Vagina (tissue), 2 donors: ENCODE measurements around the gene RASAL2. TPM values are rescaled to one million over a fixed set of nuclear protein-coding genes. Genes with fewer than 3 reads are reported as not detected.

Experiments used
- DNase-seq, 2 donors: peaks; one replicate each; pipeline ENCODE4 v3.0.0-alpha.2; 2017; ENCODE audit errors: extremely low spot score in 2 of 2
- H3K27ac ChIP-seq: fragments of 200-600 bp; sonication (generic); one replicate; pipeline ENCODE4 v1.5.1; 2019
- H3K27me3 ChIP-seq: fragments of 200-600 bp; sonication (generic); one replicate; pipeline ENCODE4 v1.5.1; 2019
- H3K36me3 ChIP-seq, 2 donors: fragments of 200-600 bp; sonication (generic); one replicate each; pipeline ENCODE4 v1.5.1; 2017 to 2019
- H3K4me1 ChIP-seq: fragments of 200-600 bp; sonication (generic); one replicate; pipeline ENCODE4 v1.5.1; 2019
- H3K4me3 ChIP-seq, 2 donors: fragments of 200-600 bp; sonication (generic); 1 replicate in 1 of 2; 2 replicates in 1 of 2; pipeline ENCODE4 v1.5.1; 2016 to 2019
- H3K9me3 ChIP-seq: fragments of 200-600 bp; sonication (generic); one replicate; pipeline ENCODE4 v1.5.1; 2019
- POLR2A ChIP-seq, 2 donors: fragments of 450-650 bp; IDR thresholded peaks; one replicate each; pipeline ENCODE4 v1.6.1; 2017; ENCODE audit warnings: antibody characterized with exemption in 2 of 2, mild to moderate bottlenecking in 2 of 2, moderate library complexity in 2 of 2
- POLR2AphosphoS5 ChIP-seq, 2 donors: sonication (generic); formaldehyde crosslinking; IDR thresholded peaks; one replicate each; pipeline ENCODE4 v1.9.0; 2017; ENCODE audit warnings: antibody characterized with exemption in 2 of 2, mild to moderate bottlenecking in 2 of 2, low read depth in 1 of 2; ENCODE audit not compliant: insufficient read depth in 1 of 2
- intact Hi-C: fragments of 100-400 bp; cut with DNase I; formaldehyde crosslinking; loops from one replicate; pipeline ENCODE4 v1.15.1; 2023
- small RNA-seq: library from RNA; depleted of rRNA; stranded (forward); fragments of <200 nt; gene quantifications from one replicate; pipeline ENCODE3, GENCODE V24; 2016
- total RNA-seq: library from RNA; depleted of rRNA; stranded (reverse); fragments of >200 nt; gene quantifications from one replicate; pipeline ENCODE4 v1.2.3, GENCODE V29; 2016
- TF ChIP-seq, protein P1 (sequence below), 3 experiments: fragments of 450-650 bp in 2 of 3; fragments of 200-600 bp in 1 of 3; sonication (generic) in 1 of 3; IDR thresholded peaks; one replicate each; pipeline ENCODE4 v1.5.1; 2017 to 2019; ENCODE audit warnings: antibody characterized with exemption in 3 of 3, mild to moderate bottlenecking in 2 of 3, moderate library complexity in 2 of 3

RASAL2 gene
- total RNA-seq, 1 donor from 2014 or later, result 25.5 TPM

- H3K36me3 ChIP-seq, result no peaks in the 10 kb centered on the region
- intact Hi-C loops, result no loop called here
- no peaks in the 10 kb centered on the region for H3K27me3 ChIP-seq
- TF ChIP-seq POLR2A (IDR thresholded peaks at IDR 0.05), result no peak
- peak in 1 of 2 donors; percentile 23 for TF ChIP-seq POLR2AphosphoS5 (IDR thresholded peaks at IDR 0.05; ENCODE audit: insufficient read depth in 1 of 2, low read depth in 1 of 2)
- TF ChIP-seq, protein P1, sequence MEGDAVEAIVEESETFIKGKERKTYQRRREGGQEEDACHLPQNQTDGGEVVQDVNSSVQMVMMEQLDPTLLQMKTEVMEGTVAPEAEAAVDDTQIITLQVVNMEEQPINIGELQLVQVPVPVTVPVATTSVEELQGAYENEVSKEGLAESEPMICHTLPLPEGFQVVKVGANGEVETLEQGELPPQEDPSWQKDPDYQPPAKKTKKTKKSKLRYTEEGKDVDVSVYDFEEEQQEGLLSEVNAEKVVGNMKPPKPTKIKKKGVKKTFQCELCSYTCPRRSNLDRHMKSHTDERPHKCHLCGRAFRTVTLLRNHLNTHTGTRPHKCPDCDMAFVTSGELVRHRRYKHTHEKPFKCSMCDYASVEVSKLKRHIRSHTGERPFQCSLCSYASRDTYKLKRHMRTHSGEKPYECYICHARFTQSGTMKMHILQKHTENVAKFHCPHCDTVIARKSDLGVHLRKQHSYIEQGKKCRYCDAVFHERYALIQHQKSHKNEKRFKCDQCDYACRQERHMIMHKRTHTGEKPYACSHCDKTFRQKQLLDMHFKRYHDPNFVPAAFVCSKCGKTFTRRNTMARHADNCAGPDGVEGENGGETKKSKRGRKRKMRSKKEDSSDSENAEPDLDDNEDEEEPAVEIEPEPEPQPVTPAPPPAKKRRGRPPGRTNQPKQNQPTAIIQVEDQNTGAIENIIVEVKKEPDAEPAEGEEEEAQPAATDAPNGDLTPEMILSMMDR (IDR thresholded peaks at IDR 0.05), result peak; percentile 77 to 85 (median 84)
- peak; percentile 85 to 87 for DNase-seq
- no peak overlapping the region for H3K27ac ChIP-seq
- H3K9me3 ChIP-seq, result no peaks in the 10 kb centered on the region
- H3K4me1 ChIP-seq, result peaks cover 19% of the 10 kb centered on the region
- no peak overlapping the region for H3K4me3 ChIP-seq
Observed at GRCh38 chr1:178532392-178532791, 438.5 kb downstream of the RASAL2 start.

GRCh38 chr1:178533121-178533946 lies 439.4 kb downstream of the RASAL2 start:
- intact Hi-C loops, result no loop called here
- peak; percentile 72 for DNase-seq
- Histone ChIP-seq H3K9me3 (no peaks in the 10 kb centered on the region), H3K4me3 (no peak overlapping the region), H3K27me3 (no peaks in the 10 kb centered on the region), H3K27ac (no peak overlapping the region), H3K4me1 (peaks cover 28% of the 10 kb centered on the region), H3K36me3 (no peaks in the 10 kb centered on the region)
- TF ChIP-seq POLR2AphosphoS5 (IDR thresholded peaks at IDR 0.05; ENCODE audit: insufficient read depth in 1 of 2, low read depth in 1 of 2) (no peak), POLR2A (IDR thresholded peaks at IDR 0.05) (no peak)
- TF ChIP-seq, protein P1 (IDR thresholded peaks at IDR 0.05), result no peak

Small RNAs within 50 kb of the gene (small RNA-seq; reads per million reads assigned to genes)
- not detected for gene RF00017

Other genes starting within 250 kb of the RASAL2 start
- 1.7 TPM for gene SEC16B, start 124.0 kb upstream of the RASAL2 start, total RNA-seq